Measurements from ENCODE around the gene ENO3.

DNA sequence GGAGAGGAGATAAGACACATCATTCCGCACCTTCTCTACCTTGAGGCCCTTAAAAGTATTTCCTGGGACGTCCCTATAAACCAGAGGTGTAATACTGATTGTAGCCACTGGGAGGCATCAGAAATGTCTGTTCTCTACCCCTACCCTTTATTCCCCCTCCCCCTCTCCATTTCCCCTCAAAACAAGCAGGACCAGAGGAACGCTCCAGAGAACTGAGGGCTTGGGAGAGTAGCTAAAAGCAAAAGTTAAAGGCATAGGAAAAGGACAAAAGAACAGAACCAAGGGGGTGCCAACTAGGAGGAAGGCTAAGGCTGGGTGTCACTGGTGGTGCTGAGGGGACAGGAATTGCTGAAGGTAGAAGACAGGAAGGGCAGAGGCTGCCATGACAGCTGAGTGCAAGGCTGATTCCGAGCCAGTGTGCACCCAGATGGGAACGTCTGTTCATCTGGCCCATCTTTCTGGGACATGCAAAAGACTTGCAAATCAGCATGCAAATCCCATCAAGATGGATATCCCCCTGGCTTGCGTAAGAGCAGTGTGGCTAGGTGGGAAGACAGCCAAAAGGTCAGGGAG, 29.8 kb downstream of the ENO3 start:
- TF ChIP-seq CTCF (IDR thresholded peaks at IDR 0.05), result peak; percentile 64 to 84 (median 65)
- TF ChIP-seq POLR2A (IDR thresholded peaks at IDR 0.05), result no peak

Data from testis (tissue), 2 donors.